GM18870 (cell line): ENCODE results near the gene CDS2.

ENCODE experiments used
- ATAC-seq: cut with Tn5 transposase; IDR thresholded peaks from one replicate; pipeline ENCODE4 v1.9.1; 2021; ENCODE audit warnings: moderate library complexity; ENCODE audit not compliant: unreplicated experiment

The CDS2 gene

GRCh38 chr20:5150226-5151076, 23.6 kb downstream of the CDS2 start:
- no peak for ATAC-seq

- ATAC-seq: no peak
These were observed 26.3 kb downstream of the CDS2 start for GRCh38 chr20:5153152-5153467.

GRCh38 chr20:5153612-5154542, 27.1 kb downstream of the CDS2 start:
- no peak for ATAC-seq

GRCh38 chr20:5154543-5154925, 27.7 kb downstream of the CDS2 start:
- no peak for ATAC-seq

GRCh38 chr20:5155404-5155803, 28.6 kb downstream of the CDS2 start:
- no peak for ATAC-seq

- ATAC-seq: no peak
These were observed 30.1 kb downstream of the CDS2 start for GRCh38 chr20:5156675-5157448.

GRCh38 chr20:5159928-5160327, 33.1 kb downstream of the CDS2 start:
- ATAC-seq: no peak

- no peak for ATAC-seq
These were observed 34.1 kb downstream of the CDS2 start for GRCh38 chr20:5160882-5161281.

GRCh38 chr20:5161536-5162164, 34.8 kb downstream of the CDS2 start:
- ATAC-seq: no peak

GRCh38 chr20:5164645-5165625, 38.1 kb downstream of the CDS2 start:
- no peak for ATAC-seq

GRCh38 chr20:5168651-5169396, 42.0 kb downstream of the CDS2 start:
- no peak for ATAC-seq

- ATAC-seq: no peak
These were observed 43.5 kb downstream of the CDS2 start for GRCh38 chr20:5170341-5170740.

- ATAC-seq: no peak
These were observed 44.4 kb downstream of the CDS2 start for GRCh38 chr20:5171064-5171789.

GRCh38 chr20:5171790-5172164, 45.0 kb downstream of the CDS2 start:
- ATAC-seq: peak; percentile 28

- peak; percentile 44 for ATAC-seq
These were observed 45.4 kb downstream of the CDS2 start for GRCh38 chr20:5172167-5172601.

GRCh38 chr20:5172903-5173463, 46.2 kb downstream of the CDS2 start:
- ATAC-seq: no peak

- no peak for ATAC-seq
These were observed 46.9 kb downstream of the CDS2 start for GRCh38 chr20:5173751-5174150.

- no peak for ATAC-seq
These were observed 50.3 kb downstream of the CDS2 start for GRCh38 chr20:5177071-5177470.
